SK-N-MC (cell line): ENCODE data around the gene FOXA3.

Source experiments
- DNase-seq: peaks from one replicate; pipeline ENCODE4 v3.0.0-alpha.2; 2011; ENCODE audit warnings: low read depth, low spot score
- H3K27ac ChIP-seq: fragments of 200-600 bp; sonication (generic); 2 replicates; pipeline ENCODE4 v1.5.1; 2016; ENCODE audit warnings: mixed run types
- H3K36me3 ChIP-seq: fragments of 200-600 bp; sonication (generic); 2 replicates; pipeline ENCODE4 v1.6.1; 2017; ENCODE audit warnings: antibody characterized with exemption, low read length, mixed read lengths; ENCODE audit not compliant: insufficient read depth
- H3K4me3 ChIP-seq: fragments of 200-600 bp; sonication (generic); 2 replicates; pipeline ENCODE4 v1.5.1; 2016
- H3K9ac ChIP-seq: fragments of 200-600 bp; sonication (generic); 2 replicates; pipeline ENCODE4 v1.8.0; 2017; ENCODE audit warnings: mixed run types, mixed read lengths; ENCODE audit not compliant: insufficient read length
- H3K9me3 ChIP-seq: fragments of 200-600 bp; sonication (generic); 2 replicates; pipeline ENCODE4 v1.6.1; 2017; ENCODE audit warnings: low read depth, mild to moderate bottlenecking, antibody characterized with exemption, low read length, moderate library complexity, mixed read lengths
- EZH2 ChIP-seq: fragments of 200-600 bp; sonication (generic); IDR thresholded peaks from one replicate; pipeline ENCODE4 v1.6.1; 2017; ENCODE audit warnings: antibody characterized with exemption
- FOXP2 ChIP-seq: optimal IDR thresholded peaks from 2 replicates; pipeline ENCODE3; 2011; ENCODE audit warnings: mild to moderate bottlenecking, moderate library complexity; ENCODE audit not compliant: insufficient read depth; ENCODE audit errors: extremely low read length, control extremely low read depth
- POLR2AphosphoS5 ChIP-seq: IDR thresholded peaks from 2 replicates; pipeline ENCODE4 v1.6.1; 2012; ENCODE audit warnings: mild to moderate bottlenecking, low read depth, low read length, borderline replicate concordance

FOXA3 gene

DNA sequence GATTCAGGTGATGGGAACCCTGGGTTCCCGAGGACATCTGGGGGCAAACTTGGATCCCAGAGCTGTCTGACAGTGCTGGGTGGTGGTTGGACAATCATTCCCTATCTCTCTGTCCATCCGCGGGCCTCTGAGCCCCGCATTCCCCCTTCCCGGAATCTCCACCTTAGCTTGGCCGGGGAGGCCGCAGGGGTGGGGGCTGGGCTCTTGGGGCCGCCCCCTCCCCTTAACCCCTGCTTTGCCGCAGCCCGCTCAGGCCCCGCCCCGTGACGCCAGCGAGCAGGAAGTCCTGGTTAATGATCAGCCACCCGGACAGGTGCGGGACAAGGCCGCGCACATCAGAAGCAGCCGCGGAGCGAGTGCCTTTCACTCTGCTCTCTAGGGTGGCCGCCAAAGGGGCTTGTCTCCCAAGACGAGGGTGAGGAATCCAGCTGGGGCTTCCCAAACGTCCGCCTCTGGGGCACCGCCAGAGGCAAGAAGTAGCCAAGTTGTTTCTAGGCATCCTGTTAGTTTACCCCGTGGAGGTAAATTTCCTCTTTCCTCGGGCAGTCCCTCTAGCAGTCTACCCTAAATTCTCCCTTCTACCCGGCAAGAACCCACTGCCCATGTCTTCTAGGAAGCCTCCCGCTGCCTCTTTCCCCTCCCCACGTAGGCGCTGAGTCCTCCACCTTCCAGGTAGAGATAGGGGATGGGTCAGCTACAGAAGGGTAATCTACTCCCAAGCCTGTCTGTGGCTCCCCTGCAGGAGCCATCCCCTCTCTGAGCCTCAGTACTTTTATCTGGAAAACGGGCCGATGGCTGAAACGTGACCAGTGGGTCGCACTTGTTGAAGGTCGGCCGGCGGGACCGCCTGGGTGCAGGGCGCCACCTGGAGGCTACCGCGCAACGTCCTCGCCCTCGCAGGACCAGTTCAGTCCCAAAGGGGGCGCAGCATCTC is 18.8 kb downstream of the FOXA3 start:
- TF ChIP-seq FOXP2 (no peak), EZH2 (no peak), POLR2AphosphoS5 (no peak; the same call in 1 of the 2 replicates)
- no peaks in the 10 kb centered on the region for H3K36me3 ChIP-seq
- no peak overlapping the region for H3K27ac ChIP-seq
- no peaks in the 10 kb centered on the region for H3K9me3 ChIP-seq
- H3K4me3 ChIP-seq = peak overlapping the region; percentile 82
- DNase-seq = peak; percentile 66
- H3K9ac ChIP-seq = peak overlapping the region; percentile 55

GRCh38 chr19:45883586-45883880 is 19.4 kb downstream of the FOXA3 start:
- TF ChIP-seq POLR2AphosphoS5 (no peak), FOXP2 (no peak), EZH2 (no peak)
- no peak overlapping the region for H3K27ac ChIP-seq
- DNase-seq = no peak
- no peaks in the 10 kb centered on the region for H3K36me3 ChIP-seq
- H3K9ac ChIP-seq = no peak overlapping the region
- no peaks in the 10 kb centered on the region for H3K9me3 ChIP-seq
- H3K4me3 ChIP-seq = peak overlapping the region; percentile 52

- Histone ChIP-seq H3K9me3 (no peaks in the 10 kb centered on the region), H3K9ac (no peak overlapping the region), H3K27ac (no peak overlapping the region), H3K36me3 (no peaks in the 10 kb centered on the region), H3K4me3 (peak overlapping the region; percentile 52)
- TF ChIP-seq FOXP2 (no peak), POLR2AphosphoS5 (no peak), EZH2 (no peak)
- no peak for DNase-seq
Measured at GRCh38 chr19:45883881-45884681, 20.0 kb downstream of the FOXA3 start.

DNA sequence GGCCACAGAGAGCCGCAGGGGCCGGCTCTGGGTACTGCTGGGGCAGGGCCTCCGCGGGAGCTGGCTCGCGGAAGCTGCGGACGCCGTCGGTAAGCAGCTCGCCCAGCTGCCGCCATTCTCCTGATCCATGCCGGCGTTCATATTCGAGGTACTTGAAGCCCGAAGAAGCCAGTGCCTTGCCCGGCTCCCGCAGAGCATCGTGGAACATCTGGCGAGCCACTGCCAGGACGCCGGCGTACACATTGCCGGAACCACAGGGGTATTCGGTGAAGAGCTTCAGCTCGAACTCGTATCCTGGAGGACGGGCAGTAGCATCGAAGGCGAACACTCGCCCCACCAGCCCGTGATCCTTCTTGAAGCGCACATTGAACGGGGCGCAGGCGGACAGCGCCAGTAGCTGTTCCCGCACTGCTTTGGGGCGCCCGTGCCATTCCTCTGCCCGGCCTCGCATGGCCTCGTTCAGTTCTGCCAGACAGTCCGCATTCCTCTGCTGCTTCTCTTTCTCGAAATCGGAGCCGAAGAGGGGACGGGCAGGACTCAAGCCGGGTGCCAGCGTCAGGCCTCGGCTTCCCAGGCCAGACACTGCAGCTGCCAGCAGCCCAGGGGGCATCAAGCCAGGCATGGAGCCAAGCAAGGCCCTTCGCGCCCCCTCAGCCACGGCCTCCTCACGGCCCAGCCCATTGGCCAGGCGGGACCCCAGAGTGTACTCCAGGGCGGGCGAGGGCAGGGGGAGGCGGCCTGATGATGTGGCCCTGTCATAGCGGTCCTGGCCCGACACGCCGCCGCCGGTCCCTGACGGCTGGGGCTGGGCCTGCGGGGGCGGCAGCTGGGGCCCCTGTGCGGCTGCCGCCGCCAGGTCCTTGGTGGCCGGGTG is 20.8 kb downstream of the FOXA3 start:
- no peaks in the 10 kb centered on the region for H3K36me3 ChIP-seq
- TF ChIP-seq POLR2AphosphoS5 (no peak), EZH2 (no peak), FOXP2 (no peak)
- DNase-seq = no peak
- H3K9me3 ChIP-seq = no peaks in the 10 kb centered on the region
- peak overlapping the region; percentile 88 for H3K9ac ChIP-seq
- H3K4me3 ChIP-seq = peak overlapping the region; percentile 98
- H3K27ac ChIP-seq = no peak overlapping the region

DNA sequence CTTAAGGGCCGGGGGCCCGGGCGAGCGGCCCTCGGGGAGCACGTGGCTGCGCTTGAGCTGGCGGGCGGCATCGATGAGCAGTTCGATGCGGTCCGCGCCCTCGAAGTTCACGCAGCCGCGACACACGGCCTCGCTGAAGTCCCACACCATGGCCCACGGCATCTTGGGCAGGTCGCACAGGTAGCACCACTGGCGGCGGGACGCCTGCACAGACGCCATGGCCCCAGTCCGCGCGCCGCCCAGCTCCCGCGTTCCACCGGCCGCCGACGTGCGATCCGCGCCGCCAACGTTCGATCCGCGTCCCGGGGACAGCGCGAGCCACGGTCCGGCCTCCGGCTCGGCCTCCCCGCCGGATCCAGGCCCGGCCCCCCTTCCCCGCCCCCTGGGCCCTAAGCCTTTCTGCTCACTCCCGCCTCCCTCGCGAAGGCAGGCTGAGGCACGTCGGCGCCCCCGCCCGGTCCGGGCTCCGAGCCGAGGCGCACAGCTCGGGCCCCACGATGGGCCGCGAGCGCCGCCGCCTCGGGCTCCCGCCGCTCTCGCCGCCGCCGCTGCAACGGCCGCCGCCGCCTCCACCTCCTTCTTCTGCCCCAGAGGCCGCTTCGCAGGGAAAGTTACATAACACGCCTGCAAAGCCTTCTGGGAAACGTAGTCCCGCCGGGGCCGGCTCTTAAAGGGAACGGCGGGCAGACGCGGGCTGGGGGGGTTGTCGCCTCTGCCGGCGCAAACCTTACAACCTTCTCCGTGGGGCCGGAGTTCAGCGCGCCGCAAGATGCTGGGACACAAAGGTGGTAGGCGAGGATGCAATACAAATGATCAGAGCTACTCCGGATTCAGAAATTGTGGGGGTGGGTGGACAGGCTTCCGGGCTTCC is 21.7 kb downstream of the FOXA3 start, which contains the start of gene IRF2BP1:
Gene IRF2BP1 (minus strand): TSS at position 586 of the 871 bp plus-strand sequence. CDS start 367 bp downstream, at position 219.
- peak; percentile 60 for DNase-seq
- Histone ChIP-seq H3K27ac (peak within 1 kb of the TSS; percentile 93), H3K9ac (peak within 1 kb of the TSS; percentile 88), H3K4me3 (peak within 1 kb of the TSS; percentile 98), H3K9me3 (no peaks in the 10 kb centered on the region), H3K36me3 (no peaks in the 10 kb centered on the region)
- peak; percentile 22; the same call in 1 of the 2 replicates for TF ChIP-seq POLR2AphosphoS5
- TF ChIP-seq FOXP2 = no peak

- Histone ChIP-seq H3K36me3 (no peaks in the 10 kb centered on the region), H3K4me3 (peak overlapping the region; percentile 98), H3K9ac (peak overlapping the region; percentile 88), H3K9me3 (no peaks in the 10 kb centered on the region), H3K27ac (peak overlapping the region; percentile 93)
- DNase-seq = peak; percentile 77
- TF ChIP-seq FOXP2 (no peak), EZH2 (no peak), POLR2AphosphoS5 (peak; percentile 78)
Measured at GRCh38 chr19:45886427-45887199, 22.5 kb downstream of the FOXA3 start.
